ENCODE measurements around the gene INPP4A.

- TF ChIP-seq CTCF (IDR thresholded peaks at IDR 0.05) (no peak), EP300 (IDR thresholded peaks at IDR 0.05) (no peak)
Observed at GRCh38 chr2:98571121-98571701, 126.6 kb downstream of the INPP4A start.
